ENCODE measurements around the gene KREMEN1.

- no peak for TF ChIP-seq SP1 (IDR thresholded peaks at IDR 0.05; ENCODE audit: low read depth)
- no peak for TF ChIP-seq EZH2 (IDR thresholded peaks at IDR 0.05)
- TF ChIP-seq POLR2A (IDR thresholded peaks at IDR 0.05; ENCODE audit: borderline replicate concordance, extremely low read depth, insufficient read depth, insufficient read length), result no peak
- TF ChIP-seq CTCF (IDR thresholded peaks at IDR 0.05 in 2 of 3, conservative IDR thresholded peaks at IDR 0.05 in 1 of 3; ENCODE audit: borderline replicate concordance in 1 of 3, insufficient read depth in 1 of 3, low read depth in 2 of 3, low read length in 2 of 3), result no peak
- no peak for TF ChIP-seq POLR2AphosphoS5 (IDR thresholded peaks at IDR 0.05; ENCODE audit: low read depth, low read length)
- TF ChIP-seq SRF (IDR thresholded peaks at IDR 0.05; ENCODE audit: low read depth), result no peak
- TF ChIP-seq, protein P1, sequence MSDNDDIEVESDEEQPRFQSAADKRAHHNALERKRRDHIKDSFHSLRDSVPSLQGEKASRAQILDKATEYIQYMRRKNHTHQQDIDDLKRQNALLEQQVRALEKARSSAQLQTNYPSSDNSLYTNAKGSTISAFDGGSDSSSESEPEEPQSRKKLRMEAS (IDR thresholded peaks at IDR 0.05), result no peak
- no peak for TF ChIP-seq YY1 (IDR thresholded peaks at IDR 0.05; ENCODE audit: extremely low read depth, insufficient replicate concordance, low read depth, low read length)
- TF ChIP-seq, protein P2, sequence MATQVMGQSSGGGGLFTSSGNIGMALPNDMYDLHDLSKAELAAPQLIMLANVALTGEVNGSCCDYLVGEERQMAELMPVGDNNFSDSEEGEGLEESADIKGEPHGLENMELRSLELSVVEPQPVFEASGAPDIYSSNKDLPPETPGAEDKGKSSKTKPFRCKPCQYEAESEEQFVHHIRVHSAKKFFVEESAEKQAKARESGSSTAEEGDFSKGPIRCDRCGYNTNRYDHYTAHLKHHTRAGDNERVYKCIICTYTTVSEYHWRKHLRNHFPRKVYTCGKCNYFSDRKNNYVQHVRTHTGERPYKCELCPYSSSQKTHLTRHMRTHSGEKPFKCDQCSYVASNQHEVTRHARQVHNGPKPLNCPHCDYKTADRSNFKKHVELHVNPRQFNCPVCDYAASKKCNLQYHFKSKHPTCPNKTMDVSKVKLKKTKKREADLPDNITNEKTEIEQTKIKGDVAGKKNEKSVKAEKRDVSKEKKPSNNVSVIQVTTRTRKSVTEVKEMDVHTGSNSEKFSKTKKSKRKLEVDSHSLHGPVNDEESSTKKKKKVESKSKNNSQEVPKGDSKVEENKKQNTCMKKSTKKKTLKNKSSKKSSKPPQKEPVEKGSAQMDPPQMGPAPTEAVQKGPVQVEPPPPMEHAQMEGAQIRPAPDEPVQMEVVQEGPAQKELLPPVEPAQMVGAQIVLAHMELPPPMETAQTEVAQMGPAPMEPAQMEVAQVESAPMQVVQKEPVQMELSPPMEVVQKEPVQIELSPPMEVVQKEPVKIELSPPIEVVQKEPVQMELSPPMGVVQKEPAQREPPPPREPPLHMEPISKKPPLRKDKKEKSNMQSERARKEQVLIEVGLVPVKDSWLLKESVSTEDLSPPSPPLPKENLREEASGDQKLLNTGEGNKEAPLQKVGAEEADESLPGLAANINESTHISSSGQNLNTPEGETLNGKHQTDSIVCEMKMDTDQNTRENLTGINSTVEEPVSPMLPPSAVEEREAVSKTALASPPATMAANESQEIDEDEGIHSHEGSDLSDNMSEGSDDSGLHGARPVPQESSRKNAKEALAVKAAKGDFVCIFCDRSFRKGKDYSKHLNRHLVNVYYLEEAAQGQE (IDR thresholded peaks at IDR 0.05; ENCODE audit: low read depth), result no peak
- TF ChIP-seq SIN3A (IDR thresholded peaks at IDR 0.05; ENCODE audit: low read depth), result no peak
- no peak for TF ChIP-seq RAD21 (IDR thresholded peaks at IDR 0.05; ENCODE audit: low read depth)
- TF ChIP-seq, protein P3, sequence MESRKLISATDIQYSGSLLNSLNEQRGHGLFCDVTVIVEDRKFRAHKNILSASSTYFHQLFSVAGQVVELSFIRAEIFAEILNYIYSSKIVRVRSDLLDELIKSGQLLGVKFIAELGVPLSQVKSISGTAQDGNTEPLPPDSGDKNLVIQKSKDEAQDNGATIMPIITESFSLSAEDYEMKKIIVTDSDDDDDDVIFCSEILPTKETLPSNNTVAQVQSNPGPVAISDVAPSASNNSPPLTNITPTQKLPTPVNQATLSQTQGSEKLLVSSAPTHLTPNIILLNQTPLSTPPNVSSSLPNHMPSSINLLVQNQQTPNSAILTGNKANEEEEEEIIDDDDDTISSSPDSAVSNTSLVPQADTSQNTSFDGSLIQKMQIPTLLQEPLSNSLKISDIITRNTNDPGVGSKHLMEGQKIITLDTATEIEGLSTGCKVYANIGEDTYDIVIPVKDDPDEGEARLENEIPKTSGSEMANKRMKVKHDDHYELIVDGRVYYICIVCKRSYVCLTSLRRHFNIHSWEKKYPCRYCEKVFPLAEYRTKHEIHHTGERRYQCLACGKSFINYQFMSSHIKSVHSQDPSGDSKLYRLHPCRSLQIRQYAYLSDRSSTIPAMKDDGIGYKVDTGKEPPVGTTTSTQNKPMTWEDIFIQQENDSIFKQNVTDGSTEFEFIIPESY (IDR thresholded peaks at IDR 0.05; ENCODE audit: extremely low read depth, insufficient replicate concordance, low read length), result no peak
Measured at GRCh38 chr22:29200901-29201300, 128.1 kb downstream of the KREMEN1 start.
